Measurements from ENCODE around the gene TMC7.

The TMC7 gene

DNA sequence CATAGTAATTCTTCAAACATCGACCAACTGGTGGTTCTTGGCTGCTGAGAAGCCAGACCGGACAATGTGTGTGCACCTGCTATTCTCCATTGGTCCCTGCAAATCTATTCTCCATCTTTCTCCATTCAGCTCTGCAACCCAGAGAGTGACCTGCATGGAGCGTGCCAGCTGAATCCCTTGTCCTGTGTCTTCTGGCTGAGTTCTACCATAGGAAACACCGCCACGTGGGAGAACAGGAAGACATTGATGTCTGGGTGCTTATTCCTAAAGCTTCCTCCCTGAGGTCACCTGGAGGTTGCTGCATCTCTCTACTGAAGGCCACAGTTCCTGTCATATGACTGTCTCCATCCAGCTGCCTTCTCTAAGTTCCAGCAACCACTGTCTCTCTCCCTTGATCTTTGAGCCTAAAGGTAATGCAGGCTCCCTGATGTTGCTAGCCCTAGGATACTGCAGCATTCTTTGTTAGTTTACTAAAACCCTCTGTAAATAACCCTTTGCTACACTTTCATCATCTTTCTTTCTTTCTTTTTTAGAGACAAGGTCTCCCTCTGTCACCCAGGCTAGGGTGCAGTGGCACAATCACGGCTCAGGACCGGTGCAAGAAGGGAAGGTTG is 46.9 kb upstream of the TMC7 start:
- POLR2A ChIA-PET, result interaction anchor here (0.9 kb wide), 1 partner anchor 135 kb away, joined by 3 read pairs; the partner anchor contains the start of gene ARL6IP1
- CTCF ChIA-PET, result interaction anchor here (0.6 to 1.2 kb wide), 4 partner anchors 10 to 138 kb away, joined by 3 to 6 read pairs (median 4); partner anchors contain the start of gene TMC7
- no peaks in the 10 kb centered on the region for H3K9me3 ChIP-seq (ENCODE audit: control insufficient read depth, insufficient read depth, low read depth, low read length)
- no peak overlapping the region for H3K4me3 ChIP-seq (ENCODE audit: low read depth, low read length)
- TF ChIP-seq SP3 (tag by site-specific recombination; IDR thresholded peaks at IDR 0.05) (no peak), ZNF785 (tag by site-specific recombination; IDR thresholded peaks at IDR 0.05) (no peak), ZNF112 (tag by site-specific recombination; IDR thresholded peaks at IDR 0.05) (no peak), KLF10 (tag by site-specific recombination; IDR thresholded peaks at IDR 0.05) (no peak), SCRT2 (tag by site-specific recombination; IDR thresholded peaks at IDR 0.05) (no peak)
- TF ChIP-seq, protein P1, sequence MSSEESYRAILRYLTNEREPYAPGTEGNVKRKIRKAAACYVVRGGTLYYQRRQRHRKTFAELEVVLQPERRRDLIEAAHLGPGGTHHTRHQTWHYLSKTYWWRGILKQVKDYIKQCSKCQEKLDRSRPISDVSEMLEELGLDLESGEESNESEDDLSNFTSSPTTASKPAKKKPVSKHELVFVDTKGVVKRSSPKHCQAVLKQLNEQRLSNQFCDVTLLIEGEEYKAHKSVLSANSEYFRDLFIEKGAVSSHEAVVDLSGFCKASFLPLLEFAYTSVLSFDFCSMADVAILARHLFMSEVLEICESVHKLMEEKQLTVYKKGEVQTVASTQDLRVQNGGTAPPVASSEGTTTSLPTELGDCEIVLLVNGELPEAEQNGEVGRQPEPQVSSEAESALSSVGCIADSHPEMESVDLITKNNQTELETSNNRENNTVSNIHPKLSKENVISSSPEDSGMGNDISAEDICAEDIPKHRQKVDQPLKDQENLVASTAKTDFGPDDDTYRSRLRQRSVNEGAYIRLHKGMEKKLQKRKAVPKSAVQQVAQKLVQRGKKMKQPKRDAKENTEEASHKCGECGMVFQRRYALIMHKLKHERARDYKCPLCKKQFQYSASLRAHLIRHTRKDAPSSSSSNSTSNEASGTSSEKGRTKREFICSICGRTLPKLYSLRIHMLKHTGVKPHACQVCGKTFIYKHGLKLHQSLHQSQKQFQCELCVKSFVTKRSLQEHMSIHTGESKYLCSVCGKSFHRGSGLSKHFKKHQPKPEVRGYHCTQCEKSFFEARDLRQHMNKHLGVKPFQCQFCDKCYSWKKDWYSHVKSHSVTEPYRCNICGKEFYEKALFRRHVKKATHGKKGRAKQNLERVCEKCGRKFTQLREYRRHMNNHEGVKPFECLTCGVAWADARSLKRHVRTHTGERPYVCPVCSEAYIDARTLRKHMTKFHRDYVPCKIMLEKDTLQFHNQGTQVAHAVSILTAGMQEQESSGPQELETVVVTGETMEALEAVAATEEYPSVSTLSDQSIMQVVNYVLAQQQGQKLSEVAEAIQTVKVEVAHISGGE (tag by site-specific recombination; conservative IDR thresholded peaks at IDR 0.05; ENCODE audit: low read depth), result no peak
- TF ChIP-seq, protein P2, sequence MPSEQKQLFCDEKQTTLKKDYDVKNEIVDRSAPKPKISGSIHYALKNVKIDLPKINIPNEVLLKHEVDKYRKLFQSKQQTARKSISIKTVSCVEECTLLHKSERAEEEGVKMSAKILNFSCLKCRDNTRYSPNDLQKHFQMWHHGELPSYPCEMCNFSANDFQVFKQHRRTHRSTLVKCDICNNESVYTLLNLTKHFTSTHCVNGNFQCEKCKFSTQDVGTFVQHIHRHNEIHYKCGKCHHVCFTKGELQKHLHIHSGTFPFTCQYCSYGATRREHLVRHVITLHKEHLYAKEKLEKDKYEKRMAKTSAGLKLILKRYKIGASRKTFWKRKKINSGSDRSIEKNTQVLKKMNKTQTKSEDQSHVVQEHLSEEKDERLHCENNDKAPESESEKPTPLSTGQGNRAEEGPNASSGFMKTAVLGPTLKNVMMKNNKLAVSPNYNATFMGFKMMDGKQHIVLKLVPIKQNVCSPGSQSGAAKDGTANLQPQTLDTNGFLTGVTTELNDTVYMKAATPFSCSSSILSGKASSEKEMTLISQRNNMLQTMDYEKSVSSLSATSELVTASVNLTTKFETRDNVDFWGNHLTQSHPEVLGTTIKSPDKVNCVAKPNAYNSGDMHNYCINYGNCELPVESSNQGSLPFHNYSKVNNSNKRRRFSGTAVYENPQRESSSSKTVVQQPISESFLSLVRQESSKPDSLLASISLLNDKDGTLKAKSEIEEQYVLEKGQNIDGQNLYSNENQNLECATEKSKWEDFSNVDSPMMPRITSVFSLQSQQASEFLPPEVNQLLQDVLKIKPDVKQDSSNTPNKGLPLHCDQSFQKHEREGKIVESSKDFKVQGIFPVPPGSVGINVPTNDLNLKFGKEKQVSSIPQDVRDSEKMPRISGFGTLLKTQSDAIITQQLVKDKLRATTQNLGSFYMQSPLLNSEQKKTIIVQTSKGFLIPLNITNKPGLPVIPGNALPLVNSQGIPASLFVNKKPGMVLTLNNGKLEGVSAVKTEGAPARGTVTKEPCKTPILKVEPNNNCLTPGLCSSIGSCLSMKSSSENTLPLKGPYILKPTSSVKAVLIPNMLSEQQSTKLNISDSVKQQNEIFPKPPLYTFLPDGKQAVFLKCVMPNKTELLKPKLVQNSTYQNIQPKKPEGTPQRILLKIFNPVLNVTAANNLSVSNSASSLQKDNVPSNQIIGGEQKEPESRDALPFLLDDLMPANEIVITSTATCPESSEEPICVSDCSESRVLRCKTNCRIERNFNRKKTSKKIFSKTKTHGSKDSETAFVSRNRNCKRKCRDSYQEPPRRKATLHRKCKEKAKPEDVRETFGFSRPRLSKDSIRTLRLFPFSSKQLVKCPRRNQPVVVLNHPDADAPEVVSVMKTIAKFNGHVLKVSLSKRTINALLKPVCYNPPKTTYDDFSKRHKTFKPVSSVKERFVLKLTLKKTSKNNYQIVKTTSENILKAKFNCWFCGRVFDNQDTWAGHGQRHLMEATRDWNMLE (tag by site-specific recombination; conservative IDR thresholded peaks at IDR 0.05; ENCODE audit: low read depth), result no peak
- TF ChIP-seq, protein P3, sequence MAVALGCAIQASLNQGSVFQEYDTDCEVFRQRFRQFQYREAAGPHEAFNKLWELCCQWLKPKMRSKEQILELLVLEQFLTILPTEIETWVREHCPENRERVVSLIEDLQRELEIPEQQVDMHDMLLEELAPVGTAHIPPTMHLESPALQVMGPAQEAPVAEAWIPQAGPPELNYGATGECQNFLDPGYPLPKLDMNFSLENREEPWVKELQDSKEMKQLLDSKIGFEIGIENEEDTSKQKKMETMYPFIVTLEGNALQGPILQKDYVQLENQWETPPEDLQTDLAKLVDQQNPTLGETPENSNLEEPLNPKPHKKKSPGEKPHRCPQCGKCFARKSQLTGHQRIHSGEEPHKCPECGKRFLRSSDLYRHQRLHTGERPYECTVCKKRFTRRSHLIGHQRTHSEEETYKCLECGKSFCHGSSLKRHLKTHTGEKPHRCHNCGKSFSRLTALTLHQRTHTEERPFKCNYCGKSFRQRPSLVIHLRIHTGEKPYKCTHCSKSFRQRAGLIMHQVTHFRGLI (tag by site-specific recombination; IDR thresholded peaks at IDR 0.05), result no peak
- TF ChIP-seq, protein P4, sequence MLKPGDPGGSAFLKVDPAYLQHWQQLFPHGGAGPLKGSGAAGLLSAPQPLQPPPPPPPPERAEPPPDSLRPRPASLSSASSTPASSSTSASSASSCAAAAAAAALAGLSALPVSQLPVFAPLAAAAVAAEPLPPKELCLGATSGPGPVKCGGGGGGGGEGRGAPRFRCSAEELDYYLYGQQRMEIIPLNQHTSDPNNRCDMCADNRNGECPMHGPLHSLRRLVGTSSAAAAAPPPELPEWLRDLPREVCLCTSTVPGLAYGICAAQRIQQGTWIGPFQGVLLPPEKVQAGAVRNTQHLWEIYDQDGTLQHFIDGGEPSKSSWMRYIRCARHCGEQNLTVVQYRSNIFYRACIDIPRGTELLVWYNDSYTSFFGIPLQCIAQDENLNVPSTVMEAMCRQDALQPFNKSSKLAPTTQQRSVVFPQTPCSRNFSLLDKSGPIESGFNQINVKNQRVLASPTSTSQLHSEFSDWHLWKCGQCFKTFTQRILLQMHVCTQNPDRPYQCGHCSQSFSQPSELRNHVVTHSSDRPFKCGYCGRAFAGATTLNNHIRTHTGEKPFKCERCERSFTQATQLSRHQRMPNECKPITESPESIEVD (tag by site-specific recombination; IDR thresholded peaks at IDR 0.05), result no peak
- TF ChIP-seq, protein P5, sequence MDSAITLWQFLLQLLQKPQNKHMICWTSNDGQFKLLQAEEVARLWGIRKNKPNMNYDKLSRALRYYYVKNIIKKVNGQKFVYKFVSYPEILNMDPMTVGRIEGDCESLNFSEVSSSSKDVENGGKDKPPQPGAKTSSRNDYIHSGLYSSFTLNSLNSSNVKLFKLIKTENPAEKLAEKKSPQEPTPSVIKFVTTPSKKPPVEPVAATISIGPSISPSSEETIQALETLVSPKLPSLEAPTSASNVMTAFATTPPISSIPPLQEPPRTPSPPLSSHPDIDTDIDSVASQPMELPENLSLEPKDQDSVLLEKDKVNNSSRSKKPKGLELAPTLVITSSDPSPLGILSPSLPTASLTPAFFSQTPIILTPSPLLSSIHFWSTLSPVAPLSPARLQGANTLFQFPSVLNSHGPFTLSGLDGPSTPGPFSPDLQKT (IDR thresholded peaks at IDR 0.05; ENCODE audit: borderline replicate concordance, low read depth, low read length), result no peak
- H3K4me1 ChIP-seq (ENCODE audit: control insufficient read depth, insufficient read depth, low read length), result no peaks in the 10 kb centered on the region
- H3K27ac ChIP-seq (ENCODE audit: extremely low read depth, low read depth, low read length), result no peak overlapping the region
- H3K36me3 ChIP-seq (ENCODE audit: control insufficient read depth in 2 of 2, insufficient read depth in 1 of 2, low read length in 2 of 2), result no peaks in the 10 kb centered on the region

Measured in HEK293 (cell line).